Peyer's patch (tissue), 4 donors: ENCODE results near the gene ITPRIP. TPM values are rescaled to one million over a fixed set of nuclear protein-coding genes. Genes with fewer than 3 reads are reported as not detected.

Experiments
- DNase-seq, 3 donors: peaks; one replicate each; pipeline ENCODE4 v3.0.0-alpha.2; 2017 to 2019
- H3K27ac ChIP-seq, 4 donors: fragments of 200-600 bp; sonication (generic); one replicate each; pipeline ENCODE4 v1.5.1; 2016 to 2019
- H3K27me3 ChIP-seq, 2 donors: fragments of 200-600 bp; sonication (generic); one replicate each; pipeline ENCODE4 v1.5.1; 2019
- H3K36me3 ChIP-seq, 3 donors: fragments of 200-600 bp; sonication (generic); one replicate each; pipeline ENCODE4 v1.5.1; 2016 to 2019
- H3K4me1 ChIP-seq, 4 donors: fragments of 200-600 bp; sonication (generic); one replicate each; pipeline ENCODE4 v1.5.1; 2016 to 2019
- H3K4me3 ChIP-seq, 4 donors: fragments of 200-600 bp; sonication (generic); 1 replicate in 3 of 4; 2 replicates in 1 of 4; pipeline ENCODE4 v1.5.1; 2016 to 2019; ENCODE audit warnings: mild to moderate bottlenecking in 1 of 4
- H3K9me3 ChIP-seq, 4 donors: fragments of 200-600 bp; sonication (generic); one replicate each; pipeline ENCODE4 v1.5.1; 2016 to 2019; ENCODE audit warnings: mild to moderate bottlenecking in 1 of 4
- CTCF ChIP-seq, 6 experiments: fragments of 450-650 bp in 4 of 6; fragments of 200-600 bp in 2 of 6; sonication (generic) in 1 of 6; IDR thresholded peaks; one replicate each; pipeline ENCODE4 v1.5.1; 2017 to 2019; ENCODE audit warnings: antibody characterized with exemption in 6 of 6, mild to moderate bottlenecking in 3 of 6, moderate library complexity in 1 of 6
- POLR2A ChIP-seq, 2 donors: fragments of 450-650 bp; IDR thresholded peaks; one replicate each; pipeline ENCODE4 v1.5.1; 2017; ENCODE audit warnings: antibody characterized with exemption in 2 of 2, mild to moderate bottlenecking in 2 of 2, moderate library complexity in 2 of 2
- total RNA-seq, 4 donors: library from RNA; depleted of rRNA; stranded (reverse); fragments of >200 nt; gene quantifications; one replicate each; pipeline ENCODE4 v1.1.0, GENCODE V29; 2016

The ITPRIP gene
- total RNA-seq, 4 donors from 2014 or later, result 2.8 to 9.9 (median 7.7) TPM

GRCh38 chr10:104273286-104273685 is 65.0 kb downstream of the ITPRIP start:
- H3K4me3 ChIP-seq, result no peak overlapping the region
- peaks cover 0 to 5% (median 0%) of the 10 kb centered on the region in 4 donors for H3K4me1 ChIP-seq
- no peaks in the 10 kb centered on the region for H3K27me3 ChIP-seq
- no peak for DNase-seq
- H3K27ac ChIP-seq, result no peak overlapping the region
- no peaks in the 10 kb centered on the region for H3K9me3 ChIP-seq
- no peaks in the 10 kb centered on the region for H3K36me3 ChIP-seq
- TF ChIP-seq POLR2A (IDR thresholded peaks at IDR 0.05) (no peak), CTCF (IDR thresholded peaks at IDR 0.05) (no peak)

- peaks cover 0 to 13% (median 0%) of the 10 kb centered on the region in 4 donors for H3K4me1 ChIP-seq
- peak within 1 kb of the TSS; percentile 63 to 90 (median 77) for H3K4me3 ChIP-seq
- peak in 1 of 2 donors; percentile 62 for TF ChIP-seq POLR2A (IDR thresholded peaks at IDR 0.05)
- TF ChIP-seq CTCF (IDR thresholded peaks at IDR 0.05), result peak in 1 of 6 experiments; percentile 21
- no peaks in the 10 kb centered on the region for H3K27me3 ChIP-seq
- peaks cover 0 to 34% (median 0%) of the 10 kb centered on the region in 3 donors for H3K36me3 ChIP-seq
- peak; percentile 99 to 100 (median 99) for DNase-seq
- peak within 1 kb of the TSS; percentile 87 to 95 (median 90) for H3K27ac ChIP-seq
- H3K9me3 ChIP-seq, result no peaks in the 10 kb centered on the region
These were observed 69.3 kb downstream of the ITPRIP start, which contains the start of gene GSTO2 for GRCh38 chr10:104268713-104269645. Gene GSTO2 (plus strand): TSS chr10:104269184. CDS start chr10:104274916, 5,732 bp downstream.

- H3K27ac ChIP-seq, result peak overlapping the region; percentile 87 to 95 (median 90)
- peaks cover 0 to 13% (median 0%) of the 10 kb centered on the region in 4 donors for H3K4me1 ChIP-seq
- peak overlapping the region; percentile 63 to 90 (median 77) for H3K4me3 ChIP-seq
- H3K27me3 ChIP-seq, result no peaks in the 10 kb centered on the region
- no peak for DNase-seq
- TF ChIP-seq POLR2A (IDR thresholded peaks at IDR 0.05) (no peak), CTCF (IDR thresholded peaks at IDR 0.05) (no peak)
- no peaks in the 10 kb centered on the region for H3K9me3 ChIP-seq
- H3K36me3 ChIP-seq, result peaks cover 0 to 40% (median 0%) of the 10 kb centered on the region in 3 donors
These were observed 69.9 kb downstream of the ITPRIP start for GRCh38 chr10:104268405-104268712.

- DNase-seq, result no peak
- no peaks in the 10 kb centered on the region for H3K27me3 ChIP-seq
- peak overlapping the region; percentile 87 to 95 (median 90) for H3K27ac ChIP-seq
- TF ChIP-seq POLR2A (IDR thresholded peaks at IDR 0.05), result no peak
- no peak for TF ChIP-seq CTCF (IDR thresholded peaks at IDR 0.05)
- peaks cover 0 to 45% (median 0%) of the 10 kb centered on the region in 3 donors for H3K36me3 ChIP-seq
- peak overlapping the region; percentile 63 to 90 (median 77) for H3K4me3 ChIP-seq
- H3K9me3 ChIP-seq, result no peaks in the 10 kb centered on the region
- peaks cover 0 to 18% (median 0%) of the 10 kb centered on the region in 4 donors for H3K4me1 ChIP-seq
These were observed 70.4 kb downstream of the ITPRIP start for GRCh38 chr10:104267721-104268404.

GRCh38 chr10:104264783-104265182 is 73.5 kb downstream of the ITPRIP start:
- DNase-seq, result no peak
- H3K4me3 ChIP-seq, result no peak overlapping the region
- TF ChIP-seq CTCF (IDR thresholded peaks at IDR 0.05), result no peak
- TF ChIP-seq POLR2A (IDR thresholded peaks at IDR 0.05), result no peak
- H3K27ac ChIP-seq, result no peak overlapping the region
- peaks cover 0 to 31% (median 3%) of the 10 kb centered on the region in 4 donors for H3K4me1 ChIP-seq
- no peaks in the 10 kb centered on the region for H3K27me3 ChIP-seq
- peaks cover 0 to 67% (median 0%) of the 10 kb centered on the region in 3 donors for H3K36me3 ChIP-seq
- H3K9me3 ChIP-seq, result no peaks in the 10 kb centered on the region
